GM18526 (cell line): Measurements from ENCODE around the gene OR4A5.
"Not testable (repeated sequence)": the region's sequence is repeated elsewhere in the genome, so short reads cannot be mapped to it uniquely, and the experiment has no call there.

Experiments
- POLR2A ChIP-seq: IDR thresholded peaks from 3 replicates; pipeline ENCODE4 v1.6.1; 2011; ENCODE audit not compliant: insufficient read length; ENCODE audit errors: extremely low read depth

OR4A5 gene

GRCh38 chr11:54706532-54706931, at the start of gene OR4A5:
TSS of gene OR4A5 (plus strand) at chr11:54706832. CDS start at chr11:54706885, 53 bp downstream.
- not testable (repeated sequence) for TF ChIP-seq POLR2A
